OCI-LY1 (cell line): ENCODE results near the gene MGAT2.

ENCODE experiments used
- H2AFZ ChIP-seq: fragments of 200-600 bp; sonication (generic), shearing (Covaris generic); 2 replicates; pipeline ENCODE4 v1.6.0; 2014; ENCODE audit warnings: antibody characterized with exemption, mild to moderate bottlenecking, low read length
- H3F3A ChIP-seq: fragments of 200-600 bp; sonication (generic), shearing (Covaris generic); 2 replicates; pipeline ENCODE4 v1.6.0; 2014; ENCODE audit warnings: mild to moderate bottlenecking, antibody characterized with exemption, low read length, moderate library complexity; ENCODE audit not compliant: insufficient read depth
- H3K27ac ChIP-seq: fragments of 200-600 bp; sonication (generic); 2 replicates; pipeline ENCODE4 v1.5.1; 2014; ENCODE audit warnings: low read length, mixed run types, mild to moderate bottlenecking, low read depth; ENCODE audit not compliant: poor library complexity, severe bottlenecking
- H3K27me3 ChIP-seq: fragments of 200-600 bp; sonication (generic); 2 replicates; pipeline ENCODE4 v1.6.0; 2014; ENCODE audit warnings: antibody characterized with exemption, mild to moderate bottlenecking, low read length, moderate library complexity; ENCODE audit not compliant: insufficient read depth
- H3K36me3 ChIP-seq: fragments of 200-600 bp; sonication (generic); 2 replicates; pipeline ENCODE4 v1.6.1; 2014; ENCODE audit warnings: mild to moderate bottlenecking, antibody characterized with exemption, low read length, moderate library complexity, mixed read lengths; ENCODE audit not compliant: insufficient read depth
- H3K4me1 ChIP-seq: fragments of 200-600 bp; sonication (generic); 2 replicates; pipeline ENCODE4 v1.5.1; 2014; ENCODE audit warnings: mild to moderate bottlenecking, low read length, moderate library complexity; ENCODE audit not compliant: insufficient read depth, severe bottlenecking
- H3K4me2 ChIP-seq: fragments of 200-600 bp; sonication (generic), shearing (Covaris generic); 2 replicates; pipeline ENCODE4 v1.6.1; 2014; ENCODE audit warnings: low read length
- H3K4me3 ChIP-seq: fragments of 200-600 bp; sonication (generic); 2 replicates; pipeline ENCODE4 v1.5.1; 2014; ENCODE audit warnings: low read length, low read depth, mild to moderate bottlenecking, mixed read lengths; ENCODE audit not compliant: poor library complexity, severe bottlenecking
- H3K79me2 ChIP-seq: fragments of 200-600 bp; shearing (Covaris generic); 2 replicates; pipeline ENCODE4 v1.6.1; 2016; ENCODE audit warnings: mixed run types, low read length, mixed read lengths; ENCODE audit not compliant: insufficient read depth
- H3K9ac ChIP-seq: fragments of 200-600 bp; sonication (generic), shearing (Covaris generic); 2 replicates; pipeline ENCODE4 v1.6.1; 2014; ENCODE audit warnings: mild to moderate bottlenecking, low read length, mixed read lengths
- H3K9me2 ChIP-seq: fragments of 200-600 bp; sonication (generic), shearing (Covaris generic); 2 replicates; pipeline ENCODE4 v1.6.1; 2014; ENCODE audit warnings: low read depth, mild to moderate bottlenecking, low read length, mixed read lengths
- H3K9me3 ChIP-seq: fragments of 200-600 bp; shearing (Covaris generic); 2 replicates; pipeline ENCODE4 v1.6.1; 2014; ENCODE audit warnings: low read length, mixed read lengths
- H4K20me1 ChIP-seq: fragments of 200-600 bp; sonication (generic), shearing (Covaris generic); 2 replicates; pipeline ENCODE4 v1.6.0; 2016; ENCODE audit warnings: mild to moderate bottlenecking, low read length; ENCODE audit not compliant: insufficient read depth
- CTCF ChIP-seq: fragments of 200-600 bp; sonication (generic), shearing (Covaris generic); IDR thresholded peaks from 2 replicates; pipeline ENCODE4 v1.5.1; 2017; ENCODE audit warnings: mild to moderate bottlenecking, antibody characterized with exemption, low read length, moderate library complexity, mixed read lengths
- EZH2 ChIP-seq: fragments of 200-600 bp; sonication (generic), shearing (Covaris generic); IDR thresholded peaks from 2 replicates; pipeline ENCODE4 v1.8.0; 2017; ENCODE audit warnings: borderline replicate concordance, mixed run types, mild to moderate bottlenecking, antibody characterized with exemption, low read length, moderate library complexity, mixed read lengths

Gene MGAT2

GRCh38 chr14:49598485-49599300 lies 21.9 kb upstream of the MGAT2 start, which contains the start of gene LRR1:
Gene LRR1, plus strand, starts transcription at chr14:49598940. Its CDS starts 81 bp downstream, at chr14:49599021.
- Histone ChIP-seq H3K79me2 (peaks cover 24% of the 10 kb centered on the region), H3K4me1 (peaks cover 27% of the 10 kb centered on the region)

GRCh38 chr14:49607583-49607982 lies 13.0 kb upstream of the MGAT2 start:
- TF ChIP-seq EZH2 (no peak), CTCF (no peak)
- Histone ChIP-seq H4K20me1 (no peaks in the 10 kb centered on the region), H3K27ac (no peak overlapping the region)

More at GRCh38 chr14:49598485-49599300, 21.9 kb upstream of the MGAT2 start, which contains the start of gene LRR1:
- Histone ChIP-seq H3K9me2 (no peaks in the 10 kb centered on the region), H3K27me3 (no peaks in the 10 kb centered on the region), H3K27ac (peak within 1 kb of the TSS; percentile 90), H3F3A (no peaks in the 10 kb centered on the region), H4K20me1 (no peaks in the 10 kb centered on the region), H2AFZ (no peak within 1 kb of the TSS), H3K9me3 (no peaks in the 10 kb centered on the region), H3K36me3 (peaks cover 23% of the 10 kb centered on the region), H3K4me3 (peak within 1 kb of the TSS; percentile 98), H3K9ac (peak within 1 kb of the TSS; percentile 99), H3K4me2 (peak within 1 kb of the TSS; percentile 81)
- TF ChIP-seq EZH2, result no peak
- no peak for TF ChIP-seq CTCF

GRCh38 chr14:49612251-49612650 lies 8.3 kb upstream of the MGAT2 start:
- H3K9me3 ChIP-seq, result no peaks in the 10 kb centered on the region
- H4K20me1 ChIP-seq, result no peaks in the 10 kb centered on the region
- H3K27ac ChIP-seq, result no peak overlapping the region
- no peaks in the 10 kb centered on the region for H3K9me2 ChIP-seq
- peaks cover 8% of the 10 kb centered on the region; the same call in 1 of the 2 replicates for H3K79me2 ChIP-seq
- H3K4me1 ChIP-seq, result peaks cover 7% of the 10 kb centered on the region
- H3K4me2 ChIP-seq, result no peak overlapping the region
- no peaks in the 10 kb centered on the region for H3K27me3 ChIP-seq
- peaks cover 3% of the 10 kb centered on the region; the same call in 1 of the 2 replicates for H3F3A ChIP-seq
- TF ChIP-seq CTCF (no peak), EZH2 (no peak)
- no peak overlapping the region for H3K4me3 ChIP-seq
- H2AFZ ChIP-seq, result no peak overlapping the region
- H3K9ac ChIP-seq, result no peak overlapping the region
- H3K36me3 ChIP-seq, result peaks cover 66% of the 10 kb centered on the region

More at GRCh38 chr14:49607583-49607982, 13.0 kb upstream of the MGAT2 start:
- no peaks in the 10 kb centered on the region for H3K27me3 ChIP-seq
- H3K4me2 ChIP-seq, result no peak overlapping the region
- H3F3A ChIP-seq, result no peaks in the 10 kb centered on the region
- H2AFZ ChIP-seq, result no peak overlapping the region
- no peak overlapping the region for H3K9ac ChIP-seq
- no peaks in the 10 kb centered on the region for H3K9me2 ChIP-seq
- H3K4me3 ChIP-seq, result no peak overlapping the region
- H3K36me3 ChIP-seq, result peaks cover 73% of the 10 kb centered on the region
- peaks cover 8% of the 10 kb centered on the region; the same call in 1 of the 2 replicates for H3K79me2 ChIP-seq
- H3K9me3 ChIP-seq, result no peaks in the 10 kb centered on the region
- peaks cover 7% of the 10 kb centered on the region for H3K4me1 ChIP-seq
